CD14-positive monocyte (primary cell): Measurements from ENCODE around the gene FRMD4A. TPM values are rescaled to one million over a fixed set of nuclear protein-coding genes. Genes with fewer than 3 reads are reported as not detected.

Source experiments
- DNase-seq, 3 donors: peaks; one replicate each; pipeline ENCODE4 v3.0.0-alpha.2; 2011 to 2022
- H2AFZ ChIP-seq: 2 replicates; pipeline ENCODE4 v1.6.0; 2012; ENCODE audit warnings: mild to moderate bottlenecking, low read depth, low read length, inconsistent platforms; ENCODE audit not compliant: insufficient read depth, poor library complexity, severe bottlenecking
- H3K27ac ChIP-seq, 2 donors: 1 replicate in 1 of 2; 2 replicates in 1 of 2; pipeline ENCODE4 v1.5.1; 2012 to 2013; ENCODE audit warnings: low read length in 2 of 2, control low read depth in 1 of 2, inconsistent platforms in 1 of 2, low read depth in 1 of 2, mild to moderate bottlenecking in 1 of 2
- H3K27me3 ChIP-seq, 2 donors: one replicate each; pipeline versions ENCODE4 v1.6.0 to v1.6.1; 2011 to 2013; ENCODE audit warnings: low read length in 2 of 2; ENCODE audit not compliant: control insufficient read depth in 2 of 2, insufficient read depth in 2 of 2
- H3K36me3 ChIP-seq, 2 donors: replicated peaks in 1 of 2; 1 replicate in 1 of 2; 2 replicates in 1 of 2; pipeline versions ENCODE4 v1.5.1 to v1.6.1; 2012 to 2013; ENCODE audit warnings: low read length in 2 of 2, control low read depth in 1 of 2, inconsistent platforms in 1 of 2, mild to moderate bottlenecking in 1 of 2; ENCODE audit not compliant: insufficient read depth in 2 of 2, control insufficient read depth in 1 of 2
- H3K4me1 ChIP-seq, 2 donors: 1 replicate in 1 of 2; 2 replicates in 1 of 2; pipeline versions ENCODE4 v1.5.1 to v1.6.1; 2012 to 2013; ENCODE audit warnings: low read length in 2 of 2, control low read depth in 1 of 2, inconsistent platforms in 1 of 2, mild to moderate bottlenecking in 1 of 2, moderate library complexity in 1 of 2; ENCODE audit not compliant: insufficient read depth in 2 of 2, control insufficient read depth in 1 of 2
- H3K4me2 ChIP-seq: replicated peaks from 2 replicates; pipeline ENCODE3; 2012; ENCODE audit warnings: low read length, moderate library complexity, mild to moderate bottlenecking; ENCODE audit not compliant: poor library complexity, severe bottlenecking; ENCODE audit errors: extremely low read depth
- H3K4me3 ChIP-seq, 3 experiments: fragments of 200-600 bp in 1 of 3; sonication (generic) in 1 of 3; replicated peaks in 1 of 3; 1 replicate in 2 of 3; 2 replicates in 1 of 3; pipeline ENCODE4 v1.5.1; 2011 to 2013; ENCODE audit warnings: low read length in 3 of 3, mild to moderate bottlenecking in 3 of 3, control low read depth in 2 of 3, low read depth in 2 of 3, inconsistent platforms in 1 of 3, moderate library complexity in 1 of 3
- H3K79me2 ChIP-seq: 2 replicates; pipeline ENCODE4 v1.6.0; 2012; ENCODE audit warnings: mild to moderate bottlenecking, control low read depth, inconsistent platforms, low read length, moderate library complexity; ENCODE audit not compliant: insufficient read depth
- H3K9ac ChIP-seq: 2 replicates; pipeline ENCODE4 v1.6.0; 2017; ENCODE audit warnings: low read length, mild to moderate bottlenecking; ENCODE audit not compliant: insufficient read depth, poor library complexity, severe bottlenecking
- H3K9me3 ChIP-seq, 2 donors: replicated peaks in 1 of 2; 1 replicate in 1 of 2; 2 replicates in 1 of 2; pipeline versions ENCODE4 v1.5.1 to v1.6.1; 2012 to 2013; ENCODE audit warnings: low read length in 2 of 2, control low read depth in 1 of 2; ENCODE audit not compliant: control insufficient read depth in 1 of 2, insufficient read depth in 1 of 2
- H4K20me1 ChIP-seq: 2 replicates; pipeline ENCODE4 v1.6.0; 2012; ENCODE audit warnings: mild to moderate bottlenecking, low read length, control low read depth, moderate library complexity; ENCODE audit not compliant: insufficient read depth
- H3K27ac Mint-ChIP-seq, 7 donors: one replicate each; pipeline ENCODE4 v1.8.0; 2020; ENCODE audit warnings: mild to moderate bottlenecking in 7 of 7, mixed read lengths in 7 of 7, moderate library complexity in 6 of 7, inconsistent platforms in 2 of 7
- H3K27me3 Mint-ChIP-seq, 3 donors: one replicate each; pipeline ENCODE4 v1.8.0; 2021 to 2022; ENCODE audit warnings: low read depth in 3 of 3, mild to moderate bottlenecking in 3 of 3, mixed read lengths in 3 of 3, moderate library complexity in 3 of 3, inconsistent platforms in 1 of 3
- H3K36me3 Mint-ChIP-seq, 2 donors: one replicate each; pipeline ENCODE4 v1.8.0; 2020; ENCODE audit warnings: mixed read lengths in 2 of 2, inconsistent platforms in 1 of 2, mild to moderate bottlenecking in 1 of 2
- H3K4me1 Mint-ChIP-seq: one replicate; pipeline ENCODE4 v1.8.0; 2020; ENCODE audit warnings: mild to moderate bottlenecking, mixed read lengths
- H3K4me3 Mint-ChIP-seq, 2 donors: one replicate each; pipeline ENCODE4 v1.8.0; 2020; ENCODE audit warnings: mild to moderate bottlenecking in 2 of 2, mixed read lengths in 2 of 2, moderate library complexity in 1 of 2
- H3K9me3 Mint-ChIP-seq, 7 donors: one replicate each; pipeline ENCODE4 v1.8.0; 2020 to 2022; ENCODE audit warnings: mixed read lengths in 7 of 7, mild to moderate bottlenecking in 6 of 7, moderate library complexity in 6 of 7, inconsistent platforms in 2 of 7
- CTCF ChIP-seq: fragments of 200-600 bp; IDR thresholded peaks from one replicate; pipeline ENCODE4 v1.8.0; 2022; ENCODE audit warnings: antibody characterized with exemption, mild to moderate bottlenecking
- whole genome bisulfite sequencing: methylation state at CpG from one replicate; pipeline ENCODE4 v1.1.5; 2013; ENCODE audit warnings: missing lambda C conversion rate; ENCODE audit not compliant: insufficient coverage; 5-methylcytosine and 5-hydroxymethylcytosine counted together
- intact Hi-C, 2 donors: fragments of 100-400 bp; cut with micrococcal nuclease; formaldehyde crosslinking; loops; one replicate each; pipeline versions ENCODE4 v1.15.0 to v1.15.1; 2023
- polyA plus RNA-seq, 3 donors: library from polyadenylated mRNA; depleted of rRNA in 1 of 3; unstranded in 2 of 3; stranded (reverse) in 1 of 3; fragments of 300-500 nt in 2 of 3; fragments of >200 nt in 1 of 3; fragmentation: Illumina TruSeq in 2 of 3; gene quantifications; 1 replicate in 2 of 3; 2 replicates in 1 of 3; pipeline ENCODE4 v1.2.3, GENCODE V29; 2012 to 2021

Gene FRMD4A
- polyA plus RNA-seq, 3 donors, result 0.12 TPM; not detected in 2

GRCh38 chr10:13978533-13979115, 352.1 kb downstream of the FRMD4A start:
- H3K4me3 ChIP-seq, result no peak overlapping the region
- H3K4me1 ChIP-seq, result no peaks in the 10 kb centered on the region
- no peaks in the 10 kb centered on the region for H3K9me3 ChIP-seq
- WGBS, result no CpG with 5 or more reads among the region's 4 CpGs
- H3K27me3 ChIP-seq, result peaks cover 0 to 2% of the 10 kb centered on the region in 2 donors
- H3K4me1 Mint-ChIP-seq, result no peaks in the 10 kb centered on the region
- intact Hi-C loops, result no loop called here
- H3K27ac ChIP-seq, result no peak overlapping the region
- H3K9me3 Mint-ChIP-seq, result peaks cover 0 to 2% (median 0%) of the 10 kb centered on the region in 7 donors
- no peak overlapping the region for H3K4me3 Mint-ChIP-seq
- no peak overlapping the region for H2AFZ ChIP-seq
- H3K27me3 Mint-ChIP-seq, result peaks cover 0 to 4% (median 1%) of the 10 kb centered on the region in 3 donors
- H3K79me2 ChIP-seq, result no peaks in the 10 kb centered on the region
- H3K9ac ChIP-seq, result no peak overlapping the region
- no peak for TF ChIP-seq CTCF
- H3K36me3 Mint-ChIP-seq, result no peaks in the 10 kb centered on the region
- H3K27ac Mint-ChIP-seq, result no peak overlapping the region
- no peak for DNase-seq
- H3K4me2 ChIP-seq, result no peak overlapping the region
- H3K36me3 ChIP-seq, result no peaks in the 10 kb centered on the region
- no peaks in the 10 kb centered on the region for H4K20me1 ChIP-seq

GRCh38 chr10:13977861-13978532, 352.7 kb downstream of the FRMD4A start:
- Histone ChIP-seq H2AFZ (no peak overlapping the region), H3K4me3 (no peak overlapping the region), H4K20me1 (no peaks in the 10 kb centered on the region), H3K9me3 (no peaks in the 10 kb centered on the region), H3K79me2 (no peaks in the 10 kb centered on the region), H3K36me3 (no peaks in the 10 kb centered on the region), H3K4me2 (no peak overlapping the region), H3K27ac (no peak overlapping the region), H3K27me3 (peaks cover 0 to 2% of the 10 kb centered on the region in 2 donors), H3K4me1 (no peaks in the 10 kb centered on the region), H3K9ac (no peak overlapping the region)
- no peaks in the 10 kb centered on the region for H3K36me3 Mint-ChIP-seq
- no peak for TF ChIP-seq CTCF
- no peak overlapping the region for H3K4me3 Mint-ChIP-seq
- H3K4me1 Mint-ChIP-seq, result no peaks in the 10 kb centered on the region
- no peak overlapping the region for H3K27ac Mint-ChIP-seq
- 100% methylated on average over 1 of the region's 3 CpGs for WGBS
- no peak for DNase-seq
- peaks cover 0 to 4% (median 3%) of the 10 kb centered on the region in 3 donors for H3K27me3 Mint-ChIP-seq
- intact Hi-C loops, result no loop called here
- peaks cover 0 to 2% (median 0%) of the 10 kb centered on the region in 7 donors for H3K9me3 Mint-ChIP-seq
